Measurements from ENCODE around the gene RALGAPA1. TPM values are rescaled to one million over a fixed set of nuclear protein-coding genes. Genes with fewer than 3 reads are reported as not detected.

Gene RALGAPA1
- polyA plus RNA-seq, 1 of the 3 experiments (the other 2 are of a cell fraction), result 3.6 TPM

DNA sequence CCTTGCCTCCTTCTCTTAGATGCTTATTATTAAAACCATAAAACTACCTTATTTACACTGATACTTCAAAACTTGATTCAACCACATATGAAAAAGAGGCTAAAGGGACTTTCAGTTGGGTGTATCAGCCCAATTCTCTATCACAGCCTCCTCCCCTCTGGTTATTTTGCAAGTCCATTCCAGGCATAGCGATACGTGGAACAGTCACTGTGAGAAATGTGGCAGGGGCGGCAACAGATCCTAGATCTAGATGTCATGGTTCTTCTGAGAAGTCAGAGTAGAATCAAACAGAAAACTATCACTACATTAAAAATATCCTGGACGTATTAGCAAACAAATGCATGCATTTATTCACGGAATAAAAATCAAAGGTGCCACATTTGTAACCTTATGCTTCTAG lies 83.2 kb downstream of the RALGAPA1 start:
- 95% methylated on average over 5 of the region's 5 CpGs for WGBS (ENCODE audit: low lambda C conversion rate)
- Histone ChIP-seq H3K27ac (ENCODE audit: low read depth in 2 of 2, low read length in 1 of 2) (no peak overlapping the region), H3K4me2 (no peak overlapping the region), H3K79me2 (ENCODE audit: insufficient read depth) (no peaks in the 10 kb centered on the region), H2AFZ (ENCODE audit: low read depth) (no peak overlapping the region), H3K9me3 (no peaks in the 10 kb centered on the region), H4K20me1 (ENCODE audit: insufficient read depth) (no peaks in the 10 kb centered on the region), H3K27me3 (ENCODE audit: insufficient read depth) (no peaks in the 10 kb centered on the region), H3K9me2 (no peaks in the 10 kb centered on the region), H3K9ac (no peak overlapping the region), H3K4me1 (ENCODE audit: control insufficient read depth in 1 of 2, insufficient read depth in 2 of 2, low read depth in 1 of 2, low read length in 1 of 2) (no peaks in the 10 kb centered on the region), H3F3A (replicated peaks; ENCODE audit: insufficient read depth) (no peaks in the 10 kb centered on the region), H3K4me3 (ENCODE audit: low read depth in 2 of 2, low read length in 1 of 2) (no peak overlapping the region), H3K36me3 (replicated peaks in 1 of 2; ENCODE audit: control insufficient read depth in 1 of 2, insufficient read depth in 2 of 2, low read length in 1 of 2) (peaks cover 11 to 19% of the 10 kb centered on the region in 2 experiments)
- ChIA-PET CTCF (no interaction called here), POLR2A (no interaction called here)
- TF ChIP-seq SMC3 (IDR thresholded peaks at IDR 0.05; ENCODE audit: low read depth, low read length) (no peak), TCF12 (IDR thresholded peaks at IDR 0.05) (no peak), SIN3A (IDR thresholded peaks at IDR 0.05; ENCODE audit: borderline replicate concordance, low read depth, low read length) (no peak), FOXJ3 (CRISPR knock-in tag; IDR thresholded peaks at IDR 0.05) (no peak), ELF1 (IDR thresholded peaks at IDR 0.05) (no peak), CHD2 (IDR thresholded peaks at IDR 0.05; ENCODE audit: low read length, partially characterized antibody) (no peak), MEF2A (IDR thresholded peaks at IDR 0.05; ENCODE audit: borderline replicate concordance, low read depth) (no peak), RAD21 (IDR thresholded peaks at IDR 0.05; ENCODE audit: low read length) (no peak), FOSL2 (IDR thresholded peaks at IDR 0.05; ENCODE audit: borderline replicate concordance, low read depth) (no peak), NFIC (IDR thresholded peaks at IDR 0.05; ENCODE audit: borderline replicate concordance) (no peak), RFX5 (IDR thresholded peaks at IDR 0.05; ENCODE audit: low read length) (no peak)
- TF ChIP-seq, protein P1, sequence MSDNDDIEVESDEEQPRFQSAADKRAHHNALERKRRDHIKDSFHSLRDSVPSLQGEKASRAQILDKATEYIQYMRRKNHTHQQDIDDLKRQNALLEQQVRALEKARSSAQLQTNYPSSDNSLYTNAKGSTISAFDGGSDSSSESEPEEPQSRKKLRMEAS (IDR thresholded peaks at IDR 0.05; ENCODE audit: low read depth), result no peak
- TF ChIP-seq, protein P2, sequence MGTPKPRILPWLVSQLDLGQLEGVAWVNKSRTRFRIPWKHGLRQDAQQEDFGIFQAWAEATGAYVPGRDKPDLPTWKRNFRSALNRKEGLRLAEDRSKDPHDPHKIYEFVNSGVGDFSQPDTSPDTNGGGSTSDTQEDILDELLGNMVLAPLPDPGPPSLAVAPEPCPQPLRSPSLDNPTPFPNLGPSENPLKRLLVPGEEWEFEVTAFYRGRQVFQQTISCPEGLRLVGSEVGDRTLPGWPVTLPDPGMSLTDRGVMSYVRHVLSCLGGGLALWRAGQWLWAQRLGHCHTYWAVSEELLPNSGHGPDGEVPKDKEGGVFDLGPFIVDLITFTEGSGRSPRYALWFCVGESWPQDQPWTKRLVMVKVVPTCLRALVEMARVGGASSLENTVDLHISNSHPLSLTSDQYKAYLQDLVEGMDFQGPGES (IDR thresholded peaks at IDR 0.05; ENCODE audit: low read depth, low read length), result no peak
- TF ChIP-seq, protein P3, sequence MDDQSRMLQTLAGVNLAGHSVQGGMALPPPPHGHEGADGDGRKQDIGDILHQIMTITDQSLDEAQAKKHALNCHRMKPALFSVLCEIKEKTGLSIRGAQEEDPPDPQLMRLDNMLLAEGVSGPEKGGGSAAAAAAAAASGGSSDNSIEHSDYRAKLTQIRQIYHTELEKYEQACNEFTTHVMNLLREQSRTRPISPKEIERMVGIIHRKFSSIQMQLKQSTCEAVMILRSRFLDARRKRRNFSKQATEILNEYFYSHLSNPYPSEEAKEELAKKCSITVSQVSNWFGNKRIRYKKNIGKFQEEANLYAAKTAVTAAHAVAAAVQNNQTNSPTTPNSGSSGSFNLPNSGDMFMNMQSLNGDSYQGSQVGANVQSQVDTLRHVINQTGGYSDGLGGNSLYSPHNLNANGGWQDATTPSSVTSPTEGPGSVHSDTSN (IDR thresholded peaks at IDR 0.05), result no peak
- TF ChIP-seq, protein P4, sequence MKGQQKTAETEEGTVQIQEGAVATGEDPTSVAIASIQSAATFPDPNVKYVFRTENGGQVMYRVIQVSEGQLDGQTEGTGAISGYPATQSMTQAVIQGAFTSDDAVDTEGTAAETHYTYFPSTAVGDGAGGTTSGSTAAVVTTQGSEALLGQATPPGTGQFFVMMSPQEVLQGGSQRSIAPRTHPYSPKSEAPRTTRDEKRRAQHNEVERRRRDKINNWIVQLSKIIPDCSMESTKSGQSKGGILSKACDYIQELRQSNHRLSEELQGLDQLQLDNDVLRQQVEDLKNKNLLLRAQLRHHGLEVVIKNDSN (IDR thresholded peaks at IDR 0.05; ENCODE audit: borderline replicate concordance, low read depth), result no peak
- TF ChIP-seq, protein P5, sequence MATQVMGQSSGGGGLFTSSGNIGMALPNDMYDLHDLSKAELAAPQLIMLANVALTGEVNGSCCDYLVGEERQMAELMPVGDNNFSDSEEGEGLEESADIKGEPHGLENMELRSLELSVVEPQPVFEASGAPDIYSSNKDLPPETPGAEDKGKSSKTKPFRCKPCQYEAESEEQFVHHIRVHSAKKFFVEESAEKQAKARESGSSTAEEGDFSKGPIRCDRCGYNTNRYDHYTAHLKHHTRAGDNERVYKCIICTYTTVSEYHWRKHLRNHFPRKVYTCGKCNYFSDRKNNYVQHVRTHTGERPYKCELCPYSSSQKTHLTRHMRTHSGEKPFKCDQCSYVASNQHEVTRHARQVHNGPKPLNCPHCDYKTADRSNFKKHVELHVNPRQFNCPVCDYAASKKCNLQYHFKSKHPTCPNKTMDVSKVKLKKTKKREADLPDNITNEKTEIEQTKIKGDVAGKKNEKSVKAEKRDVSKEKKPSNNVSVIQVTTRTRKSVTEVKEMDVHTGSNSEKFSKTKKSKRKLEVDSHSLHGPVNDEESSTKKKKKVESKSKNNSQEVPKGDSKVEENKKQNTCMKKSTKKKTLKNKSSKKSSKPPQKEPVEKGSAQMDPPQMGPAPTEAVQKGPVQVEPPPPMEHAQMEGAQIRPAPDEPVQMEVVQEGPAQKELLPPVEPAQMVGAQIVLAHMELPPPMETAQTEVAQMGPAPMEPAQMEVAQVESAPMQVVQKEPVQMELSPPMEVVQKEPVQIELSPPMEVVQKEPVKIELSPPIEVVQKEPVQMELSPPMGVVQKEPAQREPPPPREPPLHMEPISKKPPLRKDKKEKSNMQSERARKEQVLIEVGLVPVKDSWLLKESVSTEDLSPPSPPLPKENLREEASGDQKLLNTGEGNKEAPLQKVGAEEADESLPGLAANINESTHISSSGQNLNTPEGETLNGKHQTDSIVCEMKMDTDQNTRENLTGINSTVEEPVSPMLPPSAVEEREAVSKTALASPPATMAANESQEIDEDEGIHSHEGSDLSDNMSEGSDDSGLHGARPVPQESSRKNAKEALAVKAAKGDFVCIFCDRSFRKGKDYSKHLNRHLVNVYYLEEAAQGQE (IDR thresholded peaks at IDR 0.05; ENCODE audit: low read depth, low read length), result no peak
- DNase-seq, result no peak
